ENCODE measurements around the gene LRRC38. TPM values are rescaled to one million over a fixed set of nuclear protein-coding genes. Genes with fewer than 3 reads are reported as not detected.

LRRC38 gene
- total and polyA plus RNA-seq, 2 of the 8 experiments (the other 6 are each of a cell fraction or from before 2014, with no cell fraction given), result 0.17 to 0.63 TPM

- H3K23ac ChIP-seq (ENCODE audit: insufficient read length), result no peak overlapping the region
- H4K91ac ChIP-seq (replicated peaks; ENCODE audit: insufficient read length, low read length), result no peak overlapping the region
- WGBS, 2 experiments (ENCODE audit: extremely low coverage in 1 of 2, insufficient coverage in 1 of 2, insufficient read length in 1 of 2, insufficient replicate concordance in 2 of 2, low coverage in 1 of 2, low lambda C conversion rate in 2 of 2, missing lambda C conversion rate in 1 of 2), result 53% methylated on average over 1 of the region's 1 CpG; no CpG with 5 or more reads in 1 of the 2 experiments
- no peak for DNase-seq (ENCODE audit: low read depth in 1 of 2, low spot score in 2 of 2)
- no peak overlapping the region for H2BK15ac ChIP-seq (ENCODE audit: low read length)
- no peak overlapping the region for H2BK12ac ChIP-seq (ENCODE audit: low read depth, low read length)
- no peak overlapping the region for H3K56ac ChIP-seq (replicated peaks; ENCODE audit: insufficient read length, low read depth, low read length)
- POLR2A ChIA-PET (ENCODE audit: partially characterized antibody), result no interaction called here
- H3K79me2 ChIP-seq (ENCODE audit: control insufficient read depth in 1 of 2, insufficient read depth in 2 of 2, low read length in 2 of 2), result no peaks in the 10 kb centered on the region
- H2BK5ac ChIP-seq (ENCODE audit: low read depth, low read length), result no peak overlapping the region
- no peaks in the 10 kb centered on the region for H3K27me3 ChIP-seq (replicated peaks in 1 of 4; ENCODE audit: control insufficient read depth in 3 of 4, extremely low read depth in 1 of 4, insufficient read depth in 3 of 4, low read length in 3 of 4)
- no peaks in the 10 kb centered on the region for H3K36me3 ChIP-seq (ENCODE audit: control insufficient read depth in 2 of 4, insufficient read depth in 4 of 4, low read length in 3 of 4)
- H3K4me1 ChIP-seq (replicated peaks in 1 of 4; ENCODE audit: control insufficient read depth in 3 of 4, insufficient read depth in 4 of 4, low read length in 3 of 4), result no peaks in the 10 kb centered on the region
- H3K18ac ChIP-seq (ENCODE audit: extremely low read depth, low read length), result no peak overlapping the region
- H3K9ac ChIP-seq (replicated peaks in 1 of 4; ENCODE audit: extremely low read depth in 1 of 4, low read depth in 3 of 4, low read length in 3 of 4), result no peak overlapping the region
- H2BK120ac ChIP-seq (replicated peaks; ENCODE audit: low read depth, low read length), result no peak overlapping the region
- H3K4me3 ChIP-seq (ENCODE audit: extremely low read depth in 1 of 4, insufficient read depth in 2 of 4, low read depth in 3 of 4, low read length in 4 of 4), result no peak overlapping the region
- no peaks in the 10 kb centered on the region for H3K23me2 ChIP-seq (ENCODE audit: low read depth, low read length)
- no peaks in the 10 kb centered on the region for H4K20me1 ChIP-seq (replicated peaks in 1 of 2; ENCODE audit: control insufficient read depth in 1 of 2, insufficient read depth in 2 of 2, low read length in 2 of 2)
- CTCF ChIA-PET (ENCODE audit: partially characterized antibody), result no interaction called here
- TF ChIP-seq EZH2 (IDR thresholded peaks at IDR 0.05; ENCODE audit: low read depth, low read length, severe bottlenecking) (no peak), JUND (IDR thresholded peaks at IDR 0.05; ENCODE audit: low read length) (no peak), CEBPB (IDR thresholded peaks at IDR 0.05; ENCODE audit: low read depth, low read length) (no peak), BRCA1 (IDR thresholded peaks at IDR 0.05; ENCODE audit: low read depth, low read length) (no peak), TEAD4 (IDR thresholded peaks at IDR 0.05; ENCODE audit: low read depth, low read length) (no peak), USF2 (IDR thresholded peaks at IDR 0.05; ENCODE audit: low read length) (no peak), SIN3A (conservative IDR thresholded peaks at IDR 0.05 in 1 of 2, IDR thresholded peaks at IDR 0.05 in 1 of 2; ENCODE audit: low read depth in 1 of 2, low read length in 2 of 2) (no peak), KDM4A (IDR thresholded peaks at IDR 0.05; ENCODE audit: low read depth, low read length, severe bottlenecking) (no peak), CBX5 (IDR thresholded peaks at IDR 0.05; ENCODE audit: low read depth, low read length) (no peak), POLR2AphosphoS5 (IDR thresholded peaks at IDR 0.05; ENCODE audit: low read depth, low read length) (no peak)
- H3K79me1 ChIP-seq (ENCODE audit: low read depth, low read length), result no peaks in the 10 kb centered on the region
- H2AK5ac ChIP-seq (ENCODE audit: low read depth, low read length), result no peak overlapping the region
- H2BK20ac ChIP-seq (ENCODE audit: low read length), result no peak overlapping the region
- no peak overlapping the region for H2AFZ ChIP-seq (ENCODE audit: low read length)
- H4K8ac ChIP-seq (ENCODE audit: extremely low read depth, insufficient read depth, low read length), result no peak overlapping the region
- H3K27ac ChIP-seq (ENCODE audit: low read depth, low read length), result no peak overlapping the region
- no peak overlapping the region for H4K5ac ChIP-seq (ENCODE audit: insufficient read length, low read depth, low read length)
- no peak overlapping the region for H3K4ac ChIP-seq (replicated peaks; ENCODE audit: insufficient read length, low read depth, low read length)
- no peak overlapping the region for H3K14ac ChIP-seq (ENCODE audit: insufficient read length)
- FAIRE-seq, result no peak
- no peak overlapping the region for H3K4me2 ChIP-seq (ENCODE audit: insufficient read depth in 1 of 2, low read depth in 2 of 2, low read length in 2 of 2)
- H3K9me3 ChIP-seq (ENCODE audit: insufficient read depth in 2 of 2, low read depth in 1 of 2, low read length in 1 of 2), result peaks cover 49 to 80% of the 10 kb centered on the region in 2 experiments
Observed at GRCh38 chr1:13465515-13465914, 48.3 kb downstream of the LRRC38 start.
